Smooth muscle cell (in vitro differentiated cells): Measurements from ENCODE around the gene PPARD. TPM values are rescaled to one million over a fixed set of nuclear protein-coding genes. Genes with fewer than 3 reads are reported as not detected.
A peak's percentile ranks its signal among the peaks of the same experiment; 100 is the strongest.

Experiments
- DNase-seq: peaks from one replicate; lab custom pipeline; 2025; ENCODE audit not compliant: unreplicated experiment; lab: John Stamatoyannopoulos, UW
- H2AFZ ChIP-seq: fragments of 200-600 bp; sonication (generic); 2 replicates; pipeline ENCODE4 v1.6.0; 2016; ENCODE audit warnings: antibody characterized with exemption, low read depth, mild to moderate bottlenecking
- H3F3A ChIP-seq: fragments of 200-600 bp; sonication (generic); 2 replicates; pipeline ENCODE4 v1.6.0; 2017; ENCODE audit warnings: antibody characterized with exemption, low read depth
- H3K27ac ChIP-seq: fragments of 200-600 bp; sonication (generic); 2 replicates; pipeline ENCODE4 v1.5.1; 2016; ENCODE audit warnings: low read depth, mild to moderate bottlenecking
- H3K27me3 ChIP-seq: fragments of 200-600 bp; sonication (generic); 2 replicates; pipeline ENCODE4 v1.6.1; 2016; ENCODE audit warnings: low read depth, mild to moderate bottlenecking
- H3K36me3 ChIP-seq: fragments of 200-600 bp; sonication (generic); 2 replicates; pipeline ENCODE4 v1.5.1; 2016; ENCODE audit warnings: low read depth
- H3K4me1 ChIP-seq: fragments of 200-600 bp; sonication (generic); 2 replicates; pipeline ENCODE4 v1.5.1; 2016; ENCODE audit warnings: low read depth
- H3K4me2 ChIP-seq: fragments of 200-600 bp; sonication (generic); 2 replicates; pipeline ENCODE4 v1.6.0; 2016; ENCODE audit warnings: mild to moderate bottlenecking
- H3K4me3 ChIP-seq: fragments of 200-600 bp; sonication (generic); 2 replicates; pipeline ENCODE4 v1.5.1; 2016; ENCODE audit warnings: mild to moderate bottlenecking
- H3K79me2 ChIP-seq: fragments of 200-600 bp; sonication (generic); 2 replicates; pipeline ENCODE4 v1.6.0; 2016; ENCODE audit warnings: low read depth, mild to moderate bottlenecking
- H3K9ac ChIP-seq: fragments of 200-600 bp; sonication (generic); 2 replicates; pipeline ENCODE4 v1.6.0; 2016; ENCODE audit warnings: low read depth
- H3K9me3 ChIP-seq: fragments of 200-600 bp; sonication (generic); replicated peaks from 2 replicates; pipeline ENCODE4 v1.5.1; 2016; ENCODE audit warnings: low read depth
- H4K20me1 ChIP-seq: fragments of 200-600 bp; sonication (generic); 2 replicates; pipeline ENCODE4 v1.6.0; 2016; ENCODE audit warnings: low read depth
- CTCF ChIP-seq: fragments of 200-600 bp; sonication (generic); IDR thresholded peaks from 2 replicates; pipeline ENCODE4 v1.5.1; 2017; ENCODE audit warnings: borderline replicate concordance, mild to moderate bottlenecking, antibody characterized with exemption; ENCODE audit not compliant: insufficient read depth, poor library complexity, severe bottlenecking
- WGBS: methylation state at CpG from one replicate; pipeline ENCODE4 v1.1.7; 2016; ENCODE audit warnings: low lambda C conversion rate; 5-methylcytosine and 5-hydroxymethylcytosine counted together
- polyA plus RNA-seq: library from polyadenylated mRNA; unstranded; fragments of >200 nt; fragmentation: Nextera tagmentation; extraction: Ambion mirVana; gene quantifications from 2 replicates; pipeline ENCODE4 v1.2.1, GENCODE V29; 2016
- total RNA-seq: library from RNA; depleted of rRNA; stranded (reverse); fragments of >200 nt; gene quantifications from 2 replicates; pipeline ENCODE4 v1.2.3, GENCODE V29; 2014

The PPARD gene
- total and polyA plus RNA-seq, 2 experiments from 2014 or later = 8.2 to 31.1 TPM

DNA sequence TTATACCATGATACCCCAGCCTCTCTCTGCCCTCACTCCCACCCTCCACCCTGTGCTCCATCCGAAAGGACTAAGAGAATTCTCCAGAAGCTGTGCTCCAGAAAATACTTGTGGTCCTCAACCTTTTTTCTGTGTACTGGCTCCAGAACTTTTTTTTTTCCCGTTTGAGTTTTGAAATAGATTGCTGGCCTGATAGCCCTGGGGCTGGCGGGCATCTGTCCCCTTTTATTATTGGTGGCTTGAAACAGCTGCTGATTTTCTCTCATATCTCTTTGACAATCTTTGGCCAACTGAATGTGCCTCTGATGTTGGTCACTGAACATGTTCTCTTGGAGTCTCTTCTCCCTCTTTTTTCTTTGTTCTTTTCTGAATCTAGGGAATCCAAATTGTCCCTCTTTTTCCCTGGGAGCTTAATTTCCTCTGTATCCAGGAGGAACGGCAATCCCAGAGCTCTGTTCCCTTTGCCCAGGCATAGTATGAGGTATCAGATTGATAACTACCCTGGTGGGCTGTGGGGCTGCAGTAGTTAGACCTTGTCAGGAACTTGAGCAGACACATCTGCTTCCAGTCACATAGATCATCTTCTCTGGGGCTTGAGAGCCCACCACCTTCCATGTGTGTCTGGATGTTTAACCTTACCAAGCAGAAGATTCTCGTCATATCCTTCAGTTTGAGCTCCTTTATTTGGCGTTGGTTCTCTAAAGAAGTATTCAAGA, 1.6 kb downstream of the PPARD start:
- no peak for DNase-seq
- no peaks in the 10 kb centered on the region for H3K4me1 ChIP-seq
- peak overlapping the region; percentile 74 for H3K27ac ChIP-seq
- peak overlapping the region; percentile 94 for H3K4me2 ChIP-seq
- no peak overlapping the region for H2AFZ ChIP-seq
- H3K27me3 ChIP-seq = no peaks in the 10 kb centered on the region
- no peaks in the 10 kb centered on the region for H3K36me3 ChIP-seq
- peaks cover 44% of the 10 kb centered on the region for H4K20me1 ChIP-seq
- H3K9me3 ChIP-seq = no peaks in the 10 kb centered on the region
- 66% methylated on average over 6 of the region's 6 CpGs for WGBS
- no peaks in the 10 kb centered on the region for H3F3A ChIP-seq
- H3K9ac ChIP-seq = peak overlapping the region; percentile 96
- no peak for TF ChIP-seq CTCF
- peak overlapping the region; percentile 86 for H3K4me3 ChIP-seq
- H3K79me2 ChIP-seq = peaks cover 53% of the 10 kb centered on the region

- Histone ChIP-seq H3K9ac (no peak overlapping the region), H3K4me1 (no peaks in the 10 kb centered on the region), H3K27me3 (no peaks in the 10 kb centered on the region), H3K79me2 (peaks cover 60% of the 10 kb centered on the region), H3F3A (no peaks in the 10 kb centered on the region), H3K4me2 (no peak overlapping the region), H3K4me3 (no peak overlapping the region), H3K27ac (no peak overlapping the region), H3K36me3 (peaks cover 5% of the 10 kb centered on the region), H4K20me1 (peaks cover 10% of the 10 kb centered on the region), H3K9me3 (no peaks in the 10 kb centered on the region), H2AFZ (no peak overlapping the region)
- TF ChIP-seq CTCF = no peak
- DNase-seq = no peak
- WGBS = 93% methylated on average over 4 of the region's 4 CpGs
Observed at GRCh38 chr6:35351422-35351821, 9.1 kb downstream of the PPARD start.

DNA sequence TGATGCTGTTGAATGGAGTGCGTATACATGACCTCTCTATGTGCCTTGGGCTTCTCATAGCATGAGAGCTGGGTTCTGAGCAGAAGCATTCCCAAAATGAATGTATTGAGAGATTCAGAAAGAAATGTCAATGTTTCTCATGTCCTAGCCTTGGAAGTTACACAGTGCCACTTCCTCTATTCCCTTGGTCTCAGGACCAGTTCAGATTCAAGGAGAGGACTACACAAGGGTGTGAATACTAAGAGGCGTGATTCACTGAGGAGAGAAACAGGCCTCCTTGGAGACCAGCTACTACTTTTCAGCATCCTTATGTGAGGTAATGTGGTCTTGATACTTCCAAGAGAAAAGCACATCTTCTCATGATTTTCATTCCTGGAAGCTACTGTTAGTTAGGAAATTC, 10.4 kb downstream of the PPARD start:
- Histone ChIP-seq H3F3A (no peaks in the 10 kb centered on the region), H3K79me2 (peaks cover 61% of the 10 kb centered on the region), H3K4me3 (no peak overlapping the region), H3K9me3 (no peaks in the 10 kb centered on the region), H3K27me3 (no peaks in the 10 kb centered on the region), H4K20me1 (no peaks in the 10 kb centered on the region), H3K27ac (no peak overlapping the region), H3K9ac (no peak overlapping the region), H2AFZ (no peak overlapping the region), H3K4me2 (no peak overlapping the region), H3K4me1 (no peaks in the 10 kb centered on the region), H3K36me3 (peaks cover 5% of the 10 kb centered on the region)
- no peak for TF ChIP-seq CTCF
- WGBS = 100% methylated on average over 2 of the region's 2 CpGs
- no peak for DNase-seq
